PC-9 (cell line): Measurements from ENCODE around the gene LRP1B. TPM values are rescaled to one million over a fixed set of nuclear protein-coding genes. Genes with fewer than 3 reads are reported as not detected.

ENCODE experiments used
- BruUV-seq: library from RNA; stranded (reverse); fragments of 400-500 nt; replicated peaks from 2 replicates; lab custom pipeline; 2021; lab: Mats Ljungman, UMichigan
- CTCF ChIA-PET: fragments of 300-600 bp; sonication (Branson Sonifier 250); formaldehyde crosslinking; loops from one replicate; lab custom pipeline; 2022; ENCODE audit warnings: antibody characterized with exemption; lab: Charles Lee
- POLR2A ChIA-PET: fragments of 300-600 bp; sonication (Branson Sonifier 250); formaldehyde crosslinking; loops from one replicate; lab custom pipeline; 2022; ENCODE audit warnings: antibody characterized with exemption; ENCODE audit not compliant: unreplicated experiment; lab: Charles Lee
- DNase-seq, 2 experiments: peaks; one replicate each; pipeline versions ENCODE4 v3.0.0 to v3.0.0-alpha.2; 2015 to 2022; ENCODE audit warnings: mixed read lengths in 1 of 2
- H2AFZ ChIP-seq: fragments of 200-600 bp; sonication (generic); 2 replicates; pipeline ENCODE4 v1.8.1; 2017; ENCODE audit warnings: antibody characterized with exemption
- H3F3A ChIP-seq: fragments of 200-600 bp; sonication (generic); 2 replicates; pipeline ENCODE4 v1.8.1; 2017; ENCODE audit warnings: antibody characterized with exemption, mild to moderate bottlenecking, low read depth; ENCODE audit not compliant: insufficient read depth
- H3K27ac ChIP-seq: fragments of 200-600 bp; sonication (generic); 2 replicates; pipeline ENCODE4 v1.6.1; 2016; ENCODE audit warnings: mixed run types
- H3K27me3 ChIP-seq: fragments of 200-600 bp; sonication (generic); 2 replicates; pipeline ENCODE4 v1.6.1; 2016; ENCODE audit warnings: low read depth, mixed run types; ENCODE audit not compliant: insufficient read depth
- H3K36me3 ChIP-seq: fragments of 200-600 bp; sonication (generic); 2 replicates; pipeline ENCODE4 v1.6.1; 2016; ENCODE audit warnings: low read depth, mixed run types
- H3K4me1 ChIP-seq: fragments of 200-600 bp; sonication (generic); replicated peaks from 2 replicates; pipeline ENCODE4 v1.6.1; 2016; ENCODE audit warnings: mixed run types; ENCODE audit not compliant: insufficient read depth
- H3K4me2 ChIP-seq: fragments of 200-600 bp; sonication (generic); 2 replicates; pipeline ENCODE4 v1.6.1; 2017; ENCODE audit warnings: mixed run types
- H3K4me3 ChIP-seq: fragments of 200-600 bp; sonication (generic); 2 replicates; pipeline ENCODE4 v1.6.1; 2016; ENCODE audit warnings: mixed run types
- H3K79me2 ChIP-seq: fragments of 200-600 bp; sonication (generic); 2 replicates; pipeline ENCODE4 v1.6.1; 2017; ENCODE audit warnings: low read depth, mixed run types
- H3K9me2 ChIP-seq: fragments of 200-600 bp; sonication (generic); 2 replicates; pipeline ENCODE4 v1.8.1; 2017; ENCODE audit warnings: mild to moderate bottlenecking; ENCODE audit not compliant: insufficient read depth
- H3K9me3 ChIP-seq: fragments of 200-600 bp; sonication (generic); 2 replicates; pipeline ENCODE4 v1.8.1; 2016; ENCODE audit warnings: low read depth; ENCODE audit not compliant: insufficient read depth
- H4K20me1 ChIP-seq: fragments of 200-600 bp; sonication (generic); 2 replicates; pipeline ENCODE4 v1.8.1; 2017; ENCODE audit not compliant: insufficient read depth
- CTCF ChIP-seq: fragments of 200-600 bp; sonication (generic); conservative IDR thresholded peaks from 2 replicates; pipeline ENCODE4 v1.6.1; 2017; ENCODE audit warnings: mixed run types, antibody characterized with exemption, mild to moderate bottlenecking, moderate library complexity
- EZH2 ChIP-seq: fragments of 200-600 bp; sonication (generic); IDR thresholded peaks from 2 replicates; pipeline ENCODE4 v1.8.0; 2017; ENCODE audit warnings: antibody characterized with exemption, low read depth
- intact Hi-C: fragments of 100-400 bp; cut with micrococcal nuclease; formaldehyde crosslinking; loops from one replicate; pipeline ENCODE4 v1.10.0; 2022; ENCODE audit not compliant: unreplicated experiment
- total RNA-seq: library from RNA; stranded (reverse); gene quantifications from 2 replicates; pipeline ENCODE4 v1.2.3, GENCODE V29; 2021

The LRP1B gene
- total RNA-seq, 1 experiment from 2014 or later = 1.7 TPM

DNA sequence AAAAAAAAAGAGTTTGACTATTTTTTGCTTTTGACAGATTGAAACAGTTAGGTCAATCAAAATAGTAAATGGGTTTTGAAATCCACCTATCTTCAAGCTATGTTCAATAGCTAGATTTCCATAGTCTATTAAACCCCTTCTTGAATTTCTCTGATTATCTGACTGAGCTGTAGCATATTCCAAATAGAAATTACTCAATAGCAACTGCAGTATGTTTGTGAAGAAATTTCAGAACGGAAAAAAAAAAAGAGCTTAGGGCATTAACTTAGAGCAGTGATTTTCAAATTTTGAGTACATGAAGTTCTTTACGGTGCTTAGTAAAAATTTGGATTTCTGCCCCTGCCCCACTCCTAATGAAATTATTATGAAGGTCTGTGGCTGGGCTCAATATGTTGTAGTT lies 432.3 kb downstream of the LRP1B start:
- intact Hi-C loops = no loop called here
- H2AFZ ChIP-seq = no peak overlapping the region
- no peaks in the 10 kb centered on the region for H3K27me3 ChIP-seq
- TF ChIP-seq CTCF (no peak), EZH2 (no peak)
- H4K20me1 ChIP-seq = no peaks in the 10 kb centered on the region
- ChIA-PET POLR2A (interaction anchor here (0.7 kb wide), 1 partner anchor 123 kb away, joined by 3 read pairs; no protein-coding TSS in a partner anchor), CTCF (no interaction called here)
- H3K36me3 ChIP-seq = no peaks in the 10 kb centered on the region
- no peak overlapping the region for H3K4me2 ChIP-seq
- no peaks in the 10 kb centered on the region for H3F3A ChIP-seq
- BruUV-seq = no TSS peak
- no peaks in the 10 kb centered on the region for H3K9me3 ChIP-seq
- H3K4me1 ChIP-seq = no peaks in the 10 kb centered on the region
- no peak for DNase-seq
- H3K9me2 ChIP-seq = no peaks in the 10 kb centered on the region
- no peak overlapping the region for H3K4me3 ChIP-seq
- no peak overlapping the region for H3K27ac ChIP-seq
- no peaks in the 10 kb centered on the region for H3K79me2 ChIP-seq

GRCh38 chr2:141697035-141697434 lies 433.8 kb downstream of the LRP1B start:
- no peaks in the 10 kb centered on the region for H3K27me3 ChIP-seq
- BruUV-seq = no TSS peak

GRCh38 chr2:141694180-141694579 lies 436.6 kb downstream of the LRP1B start:
- POLR2A ChIA-PET = no interaction called here
- intact Hi-C loops = no loop called here
- Histone ChIP-seq H3K4me2 (no peak overlapping the region), H2AFZ (no peak overlapping the region), H3F3A (no peaks in the 10 kb centered on the region), H3K36me3 (no peaks in the 10 kb centered on the region), H3K27me3 (no peaks in the 10 kb centered on the region), H4K20me1 (no peaks in the 10 kb centered on the region), H3K4me1 (no peaks in the 10 kb centered on the region), H3K4me3 (no peak overlapping the region), H3K9me3 (no peaks in the 10 kb centered on the region), H3K27ac (no peak overlapping the region), H3K79me2 (no peaks in the 10 kb centered on the region), H3K9me2 (no peaks in the 10 kb centered on the region)
- TF ChIP-seq EZH2 (no peak), CTCF (no peak)
- CTCF ChIA-PET = no interaction called here
- no TSS peak for BruUV-seq
- DNase-seq = no peak

More at GRCh38 chr2:141697035-141697434, 433.8 kb downstream of the LRP1B start:
- no peak overlapping the region for H3K27ac ChIP-seq
- H3K9me2 ChIP-seq = no peaks in the 10 kb centered on the region
- TF ChIP-seq EZH2 (no peak), CTCF (no peak)
- H3F3A ChIP-seq = no peaks in the 10 kb centered on the region
- no peaks in the 10 kb centered on the region for H4K20me1 ChIP-seq
- intact Hi-C loops = no loop called here
- ChIA-PET POLR2A (no interaction called here), CTCF (no interaction called here)
- no peaks in the 10 kb centered on the region for H3K4me1 ChIP-seq
- H2AFZ ChIP-seq = no peak overlapping the region
- H3K9me3 ChIP-seq = no peaks in the 10 kb centered on the region
- no peak overlapping the region for H3K4me2 ChIP-seq
- DNase-seq = no peak
- no peak overlapping the region for H3K4me3 ChIP-seq
- no peaks in the 10 kb centered on the region for H3K36me3 ChIP-seq
- H3K79me2 ChIP-seq = no peaks in the 10 kb centered on the region
